ENCODE measurements around the gene ETS1. TPM values are rescaled to one million over a fixed set of nuclear protein-coding genes. Genes with fewer than 3 reads are reported as not detected.

ETS1 gene
- total and polyA plus RNA-seq, 5 donors from 2014 or later: 489 to 1,033 (median 577) TPM

GRCh38 chr11:128516886-128517285, 70.5 kb downstream of the ETS1 start:
- Histone ChIP-seq H3K36me3 (ENCODE audit: control insufficient read depth, insufficient read depth, low read length) (peaks cover 70% of the 10 kb centered on the region), H3K4me1 (ENCODE audit: control insufficient read depth, insufficient read depth, low read length, poor library complexity, severe bottlenecking) (peaks cover 51% of the 10 kb centered on the region), H3K27me3 (ENCODE audit: control insufficient read depth, insufficient read depth, low read length) (no peaks in the 10 kb centered on the region), H3K9me3 (ENCODE audit: control insufficient read depth in 2 of 2, low read length in 2 of 2) (no peaks in the 10 kb centered on the region), H3K27ac (ENCODE audit: insufficient read depth, low read length, poor library complexity, severe bottlenecking) (peak overlapping the region; percentile 97), H3K4me3 (ENCODE audit: low read depth, low read length) (peak overlapping the region; percentile 100)
- DNase-seq (peak in 2 of 3 donors; percentile 1 to 53), ATAC-seq (ENCODE audit: low read depth in 2 of 2) (no peak)
- peaks cover 19 to 35% (median 34%) of the 10 kb centered on the region in 4 donors for H3K4me1 Mint-ChIP-seq
- peaks cover 0 to 1% (median 0%) of the 10 kb centered on the region in 7 donors for H3K9me3 Mint-ChIP-seq
- peaks cover 93% of the 10 kb centered on the region for H3K36me3 Mint-ChIP-seq
- peak overlapping the region; percentile 96 to 99 (median 98) for H3K4me3 Mint-ChIP-seq
- H3K27ac Mint-ChIP-seq: peak overlapping the region; percentile 91 to 98 (median 95)
- H3K27me3 Mint-ChIP-seq: no peaks in the 10 kb centered on the region

- peak overlapping the region; percentile 91 to 98 (median 95) for H3K27ac Mint-ChIP-seq
- Histone ChIP-seq H3K27ac (ENCODE audit: insufficient read depth, low read length, poor library complexity, severe bottlenecking) (peak overlapping the region; percentile 97), H3K36me3 (ENCODE audit: control insufficient read depth, insufficient read depth, low read length) (peaks cover 77% of the 10 kb centered on the region), H3K27me3 (ENCODE audit: control insufficient read depth, insufficient read depth, low read length) (no peaks in the 10 kb centered on the region), H3K4me3 (ENCODE audit: low read depth, low read length) (peak overlapping the region; percentile 100), H3K4me1 (ENCODE audit: control insufficient read depth, insufficient read depth, low read length, poor library complexity, severe bottlenecking) (peaks cover 59% of the 10 kb centered on the region), H3K9me3 (ENCODE audit: control insufficient read depth in 2 of 2, low read length in 2 of 2) (no peaks in the 10 kb centered on the region)
- H3K4me3 Mint-ChIP-seq: peak overlapping the region; percentile 96 to 99 (median 98)
- peaks cover 0 to 1% (median 0%) of the 10 kb centered on the region in 7 donors for H3K9me3 Mint-ChIP-seq
- no peak for ATAC-seq (ENCODE audit: low read depth in 2 of 2)
- H3K4me1 Mint-ChIP-seq: peaks cover 26 to 42% (median 40%) of the 10 kb centered on the region in 4 donors
- peaks cover 97% of the 10 kb centered on the region for H3K36me3 Mint-ChIP-seq
- DNase-seq: peak in 2 of 3 donors; percentile 6 to 47
- H3K27me3 Mint-ChIP-seq: no peaks in the 10 kb centered on the region
Measured at GRCh38 chr11:128515826-128516778, 71.3 kb downstream of the ETS1 start.

GRCh38 chr11:128515086-128515485, 72.3 kb downstream of the ETS1 start:
- Mint-ChIP-seq H3K27ac (peak overlapping the region; percentile 88 to 98 (median 95)), H3K36me3 (peaks cover 97% of the 10 kb centered on the region), H3K4me1 (peaks cover 31 to 53% (median 50%) of the 10 kb centered on the region in 4 donors), H3K9me3 (no peaks in the 10 kb centered on the region), H3K27me3 (no peaks in the 10 kb centered on the region), H3K4me3 (peak overlapping the region; percentile 96 to 99 (median 98))
- peak in 2 of 3 donors; percentile 38 to 59 for DNase-seq
- H3K27ac ChIP-seq (ENCODE audit: insufficient read depth, low read length, poor library complexity, severe bottlenecking): peak overlapping the region; percentile 97
- peaks cover 69% of the 10 kb centered on the region for H3K4me1 ChIP-seq (ENCODE audit: control insufficient read depth, insufficient read depth, low read length, poor library complexity, severe bottlenecking)
- peak overlapping the region; percentile 100 for H3K4me3 ChIP-seq (ENCODE audit: low read depth, low read length)
- ATAC-seq (ENCODE audit: low read depth in 2 of 2): no peak
- H3K27me3 ChIP-seq (ENCODE audit: control insufficient read depth, insufficient read depth, low read length): no peaks in the 10 kb centered on the region
- H3K36me3 ChIP-seq (ENCODE audit: control insufficient read depth, insufficient read depth, low read length): peaks cover 81% of the 10 kb centered on the region
- H3K9me3 ChIP-seq (ENCODE audit: control insufficient read depth in 2 of 2, low read length in 2 of 2): no peaks in the 10 kb centered on the region

- Mint-ChIP-seq H3K36me3 (peaks cover 96% of the 10 kb centered on the region), H3K4me3 (peak overlapping the region; percentile 96 to 99 (median 98)), H3K4me1 (peaks cover 36 to 63% (median 59%) of the 10 kb centered on the region in 4 donors), H3K27me3 (no peaks in the 10 kb centered on the region), H3K27ac (peak overlapping the region; percentile 92 to 98 (median 95)), H3K9me3 (no peaks in the 10 kb centered on the region)
- H3K9me3 ChIP-seq (ENCODE audit: control insufficient read depth in 2 of 2, low read length in 2 of 2): no peaks in the 10 kb centered on the region
- peaks cover 79% of the 10 kb centered on the region for H3K4me1 ChIP-seq (ENCODE audit: control insufficient read depth, insufficient read depth, low read length, poor library complexity, severe bottlenecking)
- H3K27me3 ChIP-seq (ENCODE audit: control insufficient read depth, insufficient read depth, low read length): no peaks in the 10 kb centered on the region
- peak overlapping the region; percentile 97 for H3K27ac ChIP-seq (ENCODE audit: insufficient read depth, low read length, poor library complexity, severe bottlenecking)
- ATAC-seq (ENCODE audit: low read depth in 2 of 2) (no peak), DNase-seq (peak in 2 of 3 donors; percentile 5 to 43)
- H3K36me3 ChIP-seq (ENCODE audit: control insufficient read depth, insufficient read depth, low read length): peaks cover 76% of the 10 kb centered on the region
- peak overlapping the region; percentile 100 for H3K4me3 ChIP-seq (ENCODE audit: low read depth, low read length)
Measured at GRCh38 chr11:128513915-128514681, 73.3 kb downstream of the ETS1 start.

GRCh38 chr11:128512474-128512996, 74.8 kb downstream of the ETS1 start:
- Histone ChIP-seq H3K36me3 (ENCODE audit: control insufficient read depth, insufficient read depth, low read length) (peaks cover 66% of the 10 kb centered on the region), H3K27ac (ENCODE audit: insufficient read depth, low read length, poor library complexity, severe bottlenecking) (peak overlapping the region; percentile 97), H3K4me1 (ENCODE audit: control insufficient read depth, insufficient read depth, low read length, poor library complexity, severe bottlenecking) (peaks cover 87% of the 10 kb centered on the region), H3K9me3 (ENCODE audit: control insufficient read depth in 2 of 2, low read length in 2 of 2) (no peaks in the 10 kb centered on the region), H3K27me3 (ENCODE audit: control insufficient read depth, insufficient read depth, low read length) (no peaks in the 10 kb centered on the region), H3K4me3 (ENCODE audit: low read depth, low read length) (peak overlapping the region; percentile 100)
- H3K4me3 Mint-ChIP-seq: peak overlapping the region; percentile 96 to 99 (median 98)
- no peaks in the 10 kb centered on the region for H3K9me3 Mint-ChIP-seq
- DNase-seq: peak in 2 of 3 donors; percentile 44 to 73
- no peaks in the 10 kb centered on the region for H3K27me3 Mint-ChIP-seq
- H3K36me3 Mint-ChIP-seq: peaks cover 91% of the 10 kb centered on the region
- H3K27ac Mint-ChIP-seq: peak overlapping the region; percentile 92 to 98 (median 95)
- peak; percentile 17 to 40 for ATAC-seq (ENCODE audit: low read depth in 2 of 2)
- H3K4me1 Mint-ChIP-seq: peaks cover 45 to 78% (median 71%) of the 10 kb centered on the region in 4 donors

GRCh38 chr11:128511712-128512111, 75.6 kb downstream of the ETS1 start:
- DNase-seq: peak in 1 of 3 donors; percentile 22
- H3K36me3 ChIP-seq (ENCODE audit: control insufficient read depth, insufficient read depth, low read length): peaks cover 64% of the 10 kb centered on the region

More at GRCh38 chr11:128511712-128512111, 75.6 kb downstream of the ETS1 start:
- Histone ChIP-seq H3K9me3 (ENCODE audit: control insufficient read depth in 2 of 2, low read length in 2 of 2) (no peaks in the 10 kb centered on the region), H3K27ac (ENCODE audit: insufficient read depth, low read length, poor library complexity, severe bottlenecking) (peak overlapping the region; percentile 97), H3K27me3 (ENCODE audit: control insufficient read depth, insufficient read depth, low read length) (no peaks in the 10 kb centered on the region), H3K4me1 (ENCODE audit: control insufficient read depth, insufficient read depth, low read length, poor library complexity, severe bottlenecking) (peaks cover 89% of the 10 kb centered on the region), H3K4me3 (ENCODE audit: low read depth, low read length) (peak overlapping the region; percentile 100)
- Mint-ChIP-seq H3K36me3 (peaks cover 91% of the 10 kb centered on the region), H3K27ac (peak overlapping the region; percentile 92 to 98 (median 95)), H3K27me3 (no peaks in the 10 kb centered on the region), H3K4me3 (peak overlapping the region; percentile 96 to 99 (median 98)), H3K4me1 (peaks cover 45 to 86% (median 77%) of the 10 kb centered on the region in 4 donors), H3K9me3 (no peaks in the 10 kb centered on the region)
- no peak for ATAC-seq (ENCODE audit: low read depth in 2 of 2)

All from CD4-positive, CD25-positive, alpha-beta regulatory T cell (primary cell).